WTC11 (cell line): ENCODE results near the gene CHCHD1. TPM values are rescaled to one million over a fixed set of nuclear protein-coding genes. Genes with fewer than 3 reads are reported as not detected.

Experiments
- ATAC-seq: fragments of 200-7000 bp; cut with Tn5 transposase; 2 replicates; pipeline ENCODE4 v1.10.0; 2021; ENCODE audit warnings: mild to moderate bottlenecking, moderate library complexity
- CTCF ChIA-PET: fragments of 300-600 bp; sonication (Branson Sonifier 250); formaldehyde crosslinking; loops from one replicate; lab custom pipeline; 2021; ENCODE audit warnings: antibody characterized with exemption; lab: Charles Lee
- POLR2A ChIA-PET: fragments of 350-600 bp; sonication (Branson Sonifier 250); formaldehyde crosslinking; loops from one replicate; lab custom pipeline; 2021; ENCODE audit warnings: antibody characterized with exemption; lab: Charles Lee
- DNase-seq: peaks from one replicate; pipeline ENCODE4 v3.0.0; 2021; ENCODE audit warnings: low spot score
- H3K27ac Mint-ChIP-seq: 2 replicates; pipeline ENCODE4 v1.8.0; 2021; ENCODE audit warnings: mixed read lengths
- H3K27me3 Mint-ChIP-seq: 2 replicates; pipeline ENCODE4 v1.8.0; 2021; ENCODE audit warnings: low read depth, mild to moderate bottlenecking, moderate library complexity, mixed read lengths
- H3K36me3 Mint-ChIP-seq: 2 replicates; pipeline ENCODE4 v1.8.0; 2021; ENCODE audit warnings: mixed read lengths
- H3K4me1 Mint-ChIP-seq: 2 replicates; pipeline ENCODE4 v1.8.0; 2022; ENCODE audit warnings: mixed read lengths
- H3K4me3 Mint-ChIP-seq: 2 replicates; pipeline ENCODE4 v1.8.0; 2021; ENCODE audit warnings: mild to moderate bottlenecking, moderate library complexity, mixed read lengths
- H3K9me3 Mint-ChIP-seq: 2 replicates; pipeline ENCODE4 v1.8.0; 2021; ENCODE audit warnings: mixed read lengths
- FOXJ3 ChIP-seq: sonication (generic); formaldehyde crosslinking; IDR thresholded peaks from 2 replicates; pipeline ENCODE4 v1.9.0; 2021; ENCODE audit warnings: missing genetic modification reagents, mild to moderate bottlenecking, borderline replicate concordance
- NR2C2 ChIP-seq: sonication (generic); formaldehyde crosslinking; IDR thresholded peaks from 2 replicates; pipeline ENCODE4 v1.8.0; 2022; ENCODE audit warnings: mild to moderate bottlenecking, missing genetic modification reagents
- ZNF423 ChIP-seq: fragments of 250-450 bp; sonication (Bioruptor Pico); IDR thresholded peaks from 2 replicates; pipeline ENCODE4 v2.1.2; 2022; ENCODE audit warnings: mild to moderate bottlenecking, moderate library complexity
- ZNF671 ChIP-seq: fragments of 250-450 bp; sonication (Bioruptor Pico); IDR thresholded peaks from 2 replicates; pipeline ENCODE4 v1.8.0; 2021; ENCODE audit warnings: mild to moderate bottlenecking
- total RNA-seq: library from RNA; stranded (reverse); gene quantifications from 3 replicates; pipeline ENCODE4 v1.2.3, GENCODE V29; 2021
- TF ChIP-seq, protein P1 (sequence below): sonication (generic); formaldehyde crosslinking; IDR thresholded peaks from 2 replicates; pipeline ENCODE4 v1.8.0; 2022; ENCODE audit warnings: mild to moderate bottlenecking, missing genetic modification reagents
- TF ChIP-seq, protein P2 (sequence below): sonication (generic); formaldehyde crosslinking; IDR thresholded peaks from 2 replicates; pipeline ENCODE4 v1.8.1; 2023; ENCODE audit warnings: mild to moderate bottlenecking, missing genetic modification reagents, borderline replicate concordance
- TF ChIP-seq, protein P3 (sequence below): fragments of 250-450 bp; sonication (Bioruptor Pico); conservative IDR thresholded peaks from 2 replicates; pipeline ENCODE4 v1.9.0; 2021; ENCODE audit warnings: mild to moderate bottlenecking
- TF ChIP-seq, protein P4 (sequence below): fragments of 250-450 bp; sonication (Bioruptor Pico); IDR thresholded peaks from 2 replicates; pipeline ENCODE4 v1.9.0; 2021; ENCODE audit warnings: mild to moderate bottlenecking
- TF ChIP-seq, protein P5 (sequence below): sonication (generic); formaldehyde crosslinking; IDR thresholded peaks from 2 replicates; pipeline ENCODE4 v1.8.1; 2022; ENCODE audit warnings: mild to moderate bottlenecking, moderate library complexity, missing genetic modification reagents
- TF ChIP-seq, protein P6 (sequence below): sonication (generic); formaldehyde crosslinking; IDR thresholded peaks from 2 replicates; pipeline ENCODE4 v1.8.0; 2023; ENCODE audit warnings: missing genetic modification reagents, mild to moderate bottlenecking, borderline replicate concordance
- TF ChIP-seq, protein P7 (sequence below): sonication (generic); formaldehyde crosslinking; IDR thresholded peaks from 2 replicates; pipeline ENCODE4 v1.8.1; 2023; ENCODE audit warnings: mild to moderate bottlenecking, missing genetic modification reagents

The CHCHD1 gene
- total RNA-seq, 1 experiment from 2014 or later = 45.9 TPM

- TF ChIP-seq, protein P1, sequence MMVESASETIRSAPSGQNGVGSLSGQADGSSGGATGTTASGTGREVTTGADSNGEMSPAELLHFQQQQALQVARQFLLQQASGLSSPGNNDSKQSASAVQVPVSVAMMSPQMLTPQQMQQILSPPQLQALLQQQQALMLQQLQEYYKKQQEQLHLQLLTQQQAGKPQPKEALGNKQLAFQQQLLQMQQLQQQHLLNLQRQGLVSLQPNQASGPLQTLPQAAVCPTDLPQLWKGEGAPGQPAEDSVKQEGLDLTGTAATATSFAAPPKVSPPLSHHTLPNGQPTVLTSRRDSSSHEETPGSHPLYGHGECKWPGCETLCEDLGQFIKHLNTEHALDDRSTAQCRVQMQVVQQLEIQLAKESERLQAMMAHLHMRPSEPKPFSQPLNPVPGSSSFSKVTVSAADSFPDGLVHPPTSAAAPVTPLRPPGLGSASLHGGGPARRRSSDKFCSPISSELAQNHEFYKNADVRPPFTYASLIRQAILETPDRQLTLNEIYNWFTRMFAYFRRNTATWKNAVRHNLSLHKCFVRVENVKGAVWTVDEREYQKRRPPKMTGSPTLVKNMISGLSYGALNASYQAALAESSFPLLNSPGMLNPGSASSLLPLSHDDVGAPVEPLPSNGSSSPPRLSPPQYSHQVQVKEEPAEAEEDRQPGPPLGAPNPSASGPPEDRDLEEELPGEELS (CRISPR knock-in tag) = no peak
- TF ChIP-seq, protein P2, sequence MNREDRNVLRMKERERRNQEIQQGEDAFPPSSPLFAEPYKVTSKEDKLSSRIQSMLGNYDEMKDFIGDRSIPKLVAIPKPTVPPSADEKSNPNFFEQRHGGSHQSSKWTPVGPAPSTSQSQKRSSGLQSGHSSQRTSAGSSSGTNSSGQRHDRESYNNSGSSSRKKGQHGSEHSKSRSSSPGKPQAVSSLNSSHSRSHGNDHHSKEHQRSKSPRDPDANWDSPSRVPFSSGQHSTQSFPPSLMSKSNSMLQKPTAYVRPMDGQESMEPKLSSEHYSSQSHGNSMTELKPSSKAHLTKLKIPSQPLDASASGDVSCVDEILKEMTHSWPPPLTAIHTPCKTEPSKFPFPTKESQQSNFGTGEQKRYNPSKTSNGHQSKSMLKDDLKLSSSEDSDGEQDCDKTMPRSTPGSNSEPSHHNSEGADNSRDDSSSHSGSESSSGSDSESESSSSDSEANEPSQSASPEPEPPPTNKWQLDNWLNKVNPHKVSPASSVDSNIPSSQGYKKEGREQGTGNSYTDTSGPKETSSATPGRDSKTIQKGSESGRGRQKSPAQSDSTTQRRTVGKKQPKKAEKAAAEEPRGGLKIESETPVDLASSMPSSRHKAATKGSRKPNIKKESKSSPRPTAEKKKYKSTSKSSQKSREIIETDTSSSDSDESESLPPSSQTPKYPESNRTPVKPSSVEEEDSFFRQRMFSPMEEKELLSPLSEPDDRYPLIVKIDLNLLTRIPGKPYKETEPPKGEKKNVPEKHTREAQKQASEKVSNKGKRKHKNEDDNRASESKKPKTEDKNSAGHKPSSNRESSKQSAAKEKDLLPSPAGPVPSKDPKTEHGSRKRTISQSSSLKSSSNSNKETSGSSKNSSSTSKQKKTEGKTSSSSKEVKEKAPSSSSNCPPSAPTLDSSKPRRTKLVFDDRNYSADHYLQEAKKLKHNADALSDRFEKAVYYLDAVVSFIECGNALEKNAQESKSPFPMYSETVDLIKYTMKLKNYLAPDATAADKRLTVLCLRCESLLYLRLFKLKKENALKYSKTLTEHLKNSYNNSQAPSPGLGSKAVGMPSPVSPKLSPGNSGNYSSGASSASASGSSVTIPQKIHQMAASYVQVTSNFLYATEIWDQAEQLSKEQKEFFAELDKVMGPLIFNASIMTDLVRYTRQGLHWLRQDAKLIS = no peak
- TF ChIP-seq NR2C2 (CRISPR knock-in tag) (no peak), ZNF671 (CRISPR knock-in tag) (no peak)
- TF ChIP-seq, protein P3, sequence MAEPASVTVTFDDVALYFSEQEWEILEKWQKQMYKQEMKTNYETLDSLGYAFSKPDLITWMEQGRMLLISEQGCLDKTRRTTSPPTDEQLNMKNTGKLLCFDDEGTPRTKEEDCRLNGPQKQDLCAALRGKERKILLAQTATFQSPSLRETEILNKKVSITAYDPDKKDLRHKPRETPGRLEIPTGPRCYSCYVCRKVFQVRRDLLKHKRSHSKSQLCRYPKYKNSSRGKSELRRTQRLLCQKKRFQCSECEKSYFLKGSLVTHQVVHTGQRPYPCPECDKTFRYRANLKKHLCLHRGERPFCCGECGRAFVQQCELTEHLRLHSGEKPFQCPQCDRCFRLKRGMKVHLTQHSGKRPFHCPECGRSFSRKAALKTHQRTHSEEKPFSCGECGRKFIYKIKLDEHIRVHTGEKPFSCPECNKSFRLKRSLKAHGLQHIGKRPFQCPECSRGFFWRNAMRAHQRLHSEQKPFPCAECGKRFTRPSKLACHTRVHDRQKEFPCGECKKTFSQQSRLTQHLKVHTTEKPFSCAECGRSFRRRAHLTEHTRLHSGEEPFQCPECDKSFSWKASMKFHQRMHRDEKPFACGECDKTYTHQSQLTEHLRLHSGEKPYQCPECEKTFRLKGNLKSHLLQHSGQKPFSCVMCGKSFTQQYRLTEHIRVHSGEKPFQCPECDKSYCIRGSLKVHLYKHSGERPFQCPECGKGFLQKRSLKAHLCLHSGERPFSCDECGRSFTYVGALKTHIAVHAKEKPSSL (CRISPR knock-in tag) = no peak
- TF ChIP-seq, protein P4, sequence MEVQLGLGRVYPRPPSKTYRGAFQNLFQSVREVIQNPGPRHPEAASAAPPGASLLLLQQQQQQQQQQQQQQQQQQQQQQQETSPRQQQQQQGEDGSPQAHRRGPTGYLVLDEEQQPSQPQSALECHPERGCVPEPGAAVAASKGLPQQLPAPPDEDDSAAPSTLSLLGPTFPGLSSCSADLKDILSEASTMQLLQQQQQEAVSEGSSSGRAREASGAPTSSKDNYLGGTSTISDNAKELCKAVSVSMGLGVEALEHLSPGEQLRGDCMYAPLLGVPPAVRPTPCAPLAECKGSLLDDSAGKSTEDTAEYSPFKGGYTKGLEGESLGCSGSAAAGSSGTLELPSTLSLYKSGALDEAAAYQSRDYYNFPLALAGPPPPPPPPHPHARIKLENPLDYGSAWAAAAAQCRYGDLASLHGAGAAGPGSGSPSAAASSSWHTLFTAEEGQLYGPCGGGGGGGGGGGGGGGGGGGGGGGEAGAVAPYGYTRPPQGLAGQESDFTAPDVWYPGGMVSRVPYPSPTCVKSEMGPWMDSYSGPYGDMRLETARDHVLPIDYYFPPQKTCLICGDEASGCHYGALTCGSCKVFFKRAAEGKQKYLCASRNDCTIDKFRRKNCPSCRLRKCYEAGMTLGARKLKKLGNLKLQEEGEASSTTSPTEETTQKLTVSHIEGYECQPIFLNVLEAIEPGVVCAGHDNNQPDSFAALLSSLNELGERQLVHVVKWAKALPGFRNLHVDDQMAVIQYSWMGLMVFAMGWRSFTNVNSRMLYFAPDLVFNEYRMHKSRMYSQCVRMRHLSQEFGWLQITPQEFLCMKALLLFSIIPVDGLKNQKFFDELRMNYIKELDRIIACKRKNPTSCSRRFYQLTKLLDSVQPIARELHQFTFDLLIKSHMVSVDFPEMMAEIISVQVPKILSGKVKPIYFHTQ (CRISPR knock-in tag) = no peak
- TF ChIP-seq, protein P5, sequence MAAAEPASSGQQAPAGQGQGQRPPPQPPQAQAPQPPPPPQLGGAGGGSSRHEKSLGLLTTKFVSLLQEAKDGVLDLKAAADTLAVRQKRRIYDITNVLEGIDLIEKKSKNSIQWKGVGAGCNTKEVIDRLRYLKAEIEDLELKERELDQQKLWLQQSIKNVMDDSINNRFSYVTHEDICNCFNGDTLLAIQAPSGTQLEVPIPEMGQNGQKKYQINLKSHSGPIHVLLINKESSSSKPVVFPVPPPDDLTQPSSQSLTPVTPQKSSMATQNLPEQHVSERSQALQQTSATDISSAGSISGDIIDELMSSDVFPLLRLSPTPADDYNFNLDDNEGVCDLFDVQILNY (CRISPR knock-in tag) = no peak
Observed at GRCh38 chr10:73789659-73790055, 7.8 kb downstream of the CHCHD1 start (continued).

- no peak overlapping the region for H3K4me3 Mint-ChIP-seq
- no peak overlapping the region; the same call in 1 of the 2 replicates for H3K27ac Mint-ChIP-seq
- ChIA-PET POLR2A (no interaction called here), CTCF (no interaction called here)
- peaks cover 36% of the 10 kb centered on the region for H3K36me3 Mint-ChIP-seq
- peaks cover 7% of the 10 kb centered on the region for H3K4me1 Mint-ChIP-seq
- no peaks in the 10 kb centered on the region for H3K9me3 Mint-ChIP-seq
- no peaks in the 10 kb centered on the region for H3K27me3 Mint-ChIP-seq
- DNase-seq = no peak
- ATAC-seq = no peak
- TF ChIP-seq, protein P2 = no peak
- TF ChIP-seq ZNF423 (CRISPR knock-in tag) (no peak), FOXJ3 (no peak)
- TF ChIP-seq, protein P6, sequence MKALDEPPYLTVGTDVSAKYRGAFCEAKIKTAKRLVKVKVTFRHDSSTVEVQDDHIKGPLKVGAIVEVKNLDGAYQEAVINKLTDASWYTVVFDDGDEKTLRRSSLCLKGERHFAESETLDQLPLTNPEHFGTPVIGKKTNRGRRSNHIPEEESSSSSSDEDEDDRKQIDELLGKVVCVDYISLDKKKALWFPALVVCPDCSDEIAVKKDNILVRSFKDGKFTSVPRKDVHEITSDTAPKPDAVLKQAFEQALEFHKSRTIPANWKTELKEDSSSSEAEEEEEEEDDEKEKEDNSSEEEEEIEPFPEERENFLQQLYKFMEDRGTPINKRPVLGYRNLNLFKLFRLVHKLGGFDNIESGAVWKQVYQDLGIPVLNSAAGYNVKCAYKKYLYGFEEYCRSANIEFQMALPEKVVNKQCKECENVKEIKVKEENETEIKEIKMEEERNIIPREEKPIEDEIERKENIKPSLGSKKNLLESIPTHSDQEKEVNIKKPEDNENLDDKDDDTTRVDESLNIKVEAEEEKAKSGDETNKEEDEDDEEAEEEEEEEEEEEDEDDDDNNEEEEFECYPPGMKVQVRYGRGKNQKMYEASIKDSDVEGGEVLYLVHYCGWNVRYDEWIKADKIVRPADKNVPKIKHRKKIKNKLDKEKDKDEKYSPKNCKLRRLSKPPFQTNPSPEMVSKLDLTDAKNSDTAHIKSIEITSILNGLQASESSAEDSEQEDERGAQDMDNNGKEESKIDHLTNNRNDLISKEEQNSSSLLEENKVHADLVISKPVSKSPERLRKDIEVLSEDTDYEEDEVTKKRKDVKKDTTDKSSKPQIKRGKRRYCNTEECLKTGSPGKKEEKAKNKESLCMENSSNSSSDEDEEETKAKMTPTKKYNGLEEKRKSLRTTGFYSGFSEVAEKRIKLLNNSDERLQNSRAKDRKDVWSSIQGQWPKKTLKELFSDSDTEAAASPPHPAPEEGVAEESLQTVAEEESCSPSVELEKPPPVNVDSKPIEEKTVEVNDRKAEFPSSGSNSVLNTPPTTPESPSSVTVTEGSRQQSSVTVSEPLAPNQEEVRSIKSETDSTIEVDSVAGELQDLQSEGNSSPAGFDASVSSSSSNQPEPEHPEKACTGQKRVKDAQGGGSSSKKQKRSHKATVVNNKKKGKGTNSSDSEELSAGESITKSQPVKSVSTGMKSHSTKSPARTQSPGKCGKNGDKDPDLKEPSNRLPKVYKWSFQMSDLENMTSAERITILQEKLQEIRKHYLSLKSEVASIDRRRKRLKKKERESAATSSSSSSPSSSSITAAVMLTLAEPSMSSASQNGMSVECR = no peak
- TF ChIP-seq, protein P7, sequence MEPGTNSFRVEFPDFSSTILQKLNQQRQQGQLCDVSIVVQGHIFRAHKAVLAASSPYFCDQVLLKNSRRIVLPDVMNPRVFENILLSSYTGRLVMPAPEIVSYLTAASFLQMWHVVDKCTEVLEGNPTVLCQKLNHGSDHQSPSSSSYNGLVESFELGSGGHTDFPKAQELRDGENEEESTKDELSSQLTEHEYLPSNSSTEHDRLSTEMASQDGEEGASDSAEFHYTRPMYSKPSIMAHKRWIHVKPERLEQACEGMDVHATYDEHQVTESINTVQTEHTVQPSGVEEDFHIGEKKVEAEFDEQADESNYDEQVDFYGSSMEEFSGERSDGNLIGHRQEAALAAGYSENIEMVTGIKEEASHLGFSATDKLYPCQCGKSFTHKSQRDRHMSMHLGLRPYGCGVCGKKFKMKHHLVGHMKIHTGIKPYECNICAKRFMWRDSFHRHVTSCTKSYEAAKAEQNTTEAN (CRISPR knock-in tag) = no peak
Observed at GRCh38 chr10:73790886-73791625, 9.2 kb downstream of the CHCHD1 start.
